BE2C (cell line): ENCODE data around the gene DOCK11.

Source experiments
- DNase-seq: peaks from one replicate; pipeline ENCODE4 v3.0.0-alpha.2; 2020
- H3K27me3 ChIP-seq: fragments of 250-450 bp; sonication (Bioruptor Pico); 2 replicates; pipeline ENCODE4 v1.5.1; 2020; ENCODE audit warnings: mild to moderate bottlenecking
- H3K36me3 ChIP-seq: fragments of 250-450 bp; sonication (Bioruptor Pico); 2 replicates; pipeline ENCODE4 v1.5.1; 2020; ENCODE audit warnings: mild to moderate bottlenecking
- H3K4me1 ChIP-seq: fragments of 250-450 bp; sonication (Bioruptor Pico); 2 replicates; pipeline ENCODE4 v1.5.1; 2020
- H3K4me3 ChIP-seq: 2 replicates; pipeline ENCODE4 v1.5.1; 2011; ENCODE audit warnings: low read depth, low read length
- H3K9me3 ChIP-seq: fragments of 250-450 bp; sonication (Bioruptor Pico); 2 replicates; pipeline ENCODE4 v1.5.1; 2020
- TF ChIP-seq, protein P1 (sequence below): IDR thresholded peaks from 2 replicates; pipeline ENCODE4 v1.5.1; 2012; ENCODE audit warnings: mild to moderate bottlenecking, low read depth, low read length

DOCK11 gene

DNA sequence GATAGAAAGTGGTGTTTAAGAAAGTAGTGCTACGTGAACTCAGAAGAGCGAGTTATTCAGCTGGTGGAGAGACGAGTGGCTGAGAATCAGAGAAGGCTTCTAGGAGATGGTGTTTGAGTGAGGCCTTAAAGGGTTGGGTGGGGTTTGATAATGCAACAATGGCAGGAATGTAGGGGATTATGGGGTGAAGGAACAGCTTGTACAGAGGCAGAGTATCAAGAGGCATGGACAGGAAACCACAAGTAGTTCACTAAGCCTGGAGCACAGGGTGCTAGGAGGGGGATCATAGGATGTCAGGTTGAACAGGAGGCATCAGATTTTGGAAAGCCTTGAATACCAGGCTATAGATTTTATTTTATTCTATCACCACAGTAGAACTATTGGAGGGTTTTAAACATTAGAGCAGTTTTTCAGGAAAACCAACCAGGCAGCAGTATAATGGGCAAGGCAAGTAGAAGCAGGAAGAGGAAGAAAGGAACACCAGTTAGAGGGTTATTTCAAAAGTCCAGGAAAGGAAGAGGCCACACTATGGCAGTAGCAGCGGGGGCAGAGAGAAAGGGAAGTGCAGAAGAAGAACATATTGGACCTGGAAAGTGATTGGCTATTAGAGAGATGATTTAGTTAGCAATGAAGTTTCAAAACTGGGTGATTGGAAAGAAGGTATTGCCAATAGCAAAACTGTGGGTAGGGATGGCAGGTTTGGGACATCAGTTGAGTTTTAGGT lies 99.2 kb downstream of the DOCK11 start:
- TF ChIP-seq, protein P1, sequence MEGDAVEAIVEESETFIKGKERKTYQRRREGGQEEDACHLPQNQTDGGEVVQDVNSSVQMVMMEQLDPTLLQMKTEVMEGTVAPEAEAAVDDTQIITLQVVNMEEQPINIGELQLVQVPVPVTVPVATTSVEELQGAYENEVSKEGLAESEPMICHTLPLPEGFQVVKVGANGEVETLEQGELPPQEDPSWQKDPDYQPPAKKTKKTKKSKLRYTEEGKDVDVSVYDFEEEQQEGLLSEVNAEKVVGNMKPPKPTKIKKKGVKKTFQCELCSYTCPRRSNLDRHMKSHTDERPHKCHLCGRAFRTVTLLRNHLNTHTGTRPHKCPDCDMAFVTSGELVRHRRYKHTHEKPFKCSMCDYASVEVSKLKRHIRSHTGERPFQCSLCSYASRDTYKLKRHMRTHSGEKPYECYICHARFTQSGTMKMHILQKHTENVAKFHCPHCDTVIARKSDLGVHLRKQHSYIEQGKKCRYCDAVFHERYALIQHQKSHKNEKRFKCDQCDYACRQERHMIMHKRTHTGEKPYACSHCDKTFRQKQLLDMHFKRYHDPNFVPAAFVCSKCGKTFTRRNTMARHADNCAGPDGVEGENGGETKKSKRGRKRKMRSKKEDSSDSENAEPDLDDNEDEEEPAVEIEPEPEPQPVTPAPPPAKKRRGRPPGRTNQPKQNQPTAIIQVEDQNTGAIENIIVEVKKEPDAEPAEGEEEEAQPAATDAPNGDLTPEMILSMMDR: no peak
- H3K4me1 ChIP-seq: no peaks in the 10 kb centered on the region

GRCh38 chrX:118595501-118596042 lies 100.0 kb downstream of the DOCK11 start:
- Histone ChIP-seq H3K4me3 (no peak overlapping the region), H3K4me1 (no peaks in the 10 kb centered on the region), H3K9me3 (no peaks in the 10 kb centered on the region), H3K36me3 (no peaks in the 10 kb centered on the region), H3K27me3 (no peaks in the 10 kb centered on the region)
- DNase-seq: no peak
- TF ChIP-seq, protein P1: no peak

More for the DNA sequence above, 99.2 kb downstream of the DOCK11 start:
- Histone ChIP-seq H3K27me3 (no peaks in the 10 kb centered on the region), H3K36me3 (no peaks in the 10 kb centered on the region), H3K4me3 (no peak overlapping the region), H3K9me3 (no peaks in the 10 kb centered on the region)
- DNase-seq: no peak

- H3K9me3 ChIP-seq: no peaks in the 10 kb centered on the region
- TF ChIP-seq, protein P1: no peak
- H3K36me3 ChIP-seq: no peaks in the 10 kb centered on the region
- H3K27me3 ChIP-seq: no peaks in the 10 kb centered on the region
- H3K4me1 ChIP-seq: no peaks in the 10 kb centered on the region
- no peak overlapping the region for H3K4me3 ChIP-seq
- no peak for DNase-seq
Measured at GRCh38 chrX:118596390-118596789, 100.8 kb downstream of the DOCK11 start.

- Histone ChIP-seq H3K4me3 (peak overlapping the region; percentile 11; the same call in 1 of the 2 replicates), H3K36me3 (no peaks in the 10 kb centered on the region), H3K4me1 (no peaks in the 10 kb centered on the region), H3K27me3 (no peaks in the 10 kb centered on the region), H3K9me3 (no peaks in the 10 kb centered on the region)
- TF ChIP-seq, protein P1: peak; percentile 82
- peak; percentile 52 for DNase-seq
Measured at GRCh38 chrX:118603981-118604380, 108.4 kb downstream of the DOCK11 start.

DNA sequence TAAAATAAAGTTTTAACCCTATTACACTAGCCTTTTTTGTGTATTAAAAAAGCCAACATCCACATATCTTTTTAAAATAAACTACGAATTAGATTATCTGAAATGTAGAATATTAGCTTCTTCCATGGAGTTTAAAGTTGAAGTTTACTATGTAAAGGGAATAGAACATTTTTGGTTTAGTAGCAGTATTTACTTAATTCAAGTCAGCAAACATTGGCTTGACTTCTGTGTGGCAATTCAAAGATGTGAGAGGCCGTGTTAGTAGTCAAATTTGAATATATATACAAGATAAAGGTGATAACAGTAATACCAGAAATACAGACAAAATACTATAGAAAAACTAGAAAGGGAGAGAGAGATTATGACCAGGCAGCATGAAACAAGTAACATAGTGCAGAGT lies 116.7 kb downstream of the DOCK11 start:
- no peak for DNase-seq
- no peaks in the 10 kb centered on the region for H3K9me3 ChIP-seq
- no peaks in the 10 kb centered on the region for H3K4me1 ChIP-seq
- no peak overlapping the region for H3K4me3 ChIP-seq
- H3K36me3 ChIP-seq: no peaks in the 10 kb centered on the region
- no peaks in the 10 kb centered on the region for H3K27me3 ChIP-seq
- TF ChIP-seq, protein P1: no peak

- Histone ChIP-seq H3K36me3 (no peaks in the 10 kb centered on the region), H3K4me3 (no peak overlapping the region), H3K27me3 (no peaks in the 10 kb centered on the region), H3K9me3 (no peaks in the 10 kb centered on the region), H3K4me1 (no peaks in the 10 kb centered on the region)
- no peak for DNase-seq
- TF ChIP-seq, protein P1: no peak
Measured at GRCh38 chrX:118614150-118614549, 118.5 kb downstream of the DOCK11 start.
